Measurements from ENCODE around the gene STRA6.

Gene STRA6

DNA sequence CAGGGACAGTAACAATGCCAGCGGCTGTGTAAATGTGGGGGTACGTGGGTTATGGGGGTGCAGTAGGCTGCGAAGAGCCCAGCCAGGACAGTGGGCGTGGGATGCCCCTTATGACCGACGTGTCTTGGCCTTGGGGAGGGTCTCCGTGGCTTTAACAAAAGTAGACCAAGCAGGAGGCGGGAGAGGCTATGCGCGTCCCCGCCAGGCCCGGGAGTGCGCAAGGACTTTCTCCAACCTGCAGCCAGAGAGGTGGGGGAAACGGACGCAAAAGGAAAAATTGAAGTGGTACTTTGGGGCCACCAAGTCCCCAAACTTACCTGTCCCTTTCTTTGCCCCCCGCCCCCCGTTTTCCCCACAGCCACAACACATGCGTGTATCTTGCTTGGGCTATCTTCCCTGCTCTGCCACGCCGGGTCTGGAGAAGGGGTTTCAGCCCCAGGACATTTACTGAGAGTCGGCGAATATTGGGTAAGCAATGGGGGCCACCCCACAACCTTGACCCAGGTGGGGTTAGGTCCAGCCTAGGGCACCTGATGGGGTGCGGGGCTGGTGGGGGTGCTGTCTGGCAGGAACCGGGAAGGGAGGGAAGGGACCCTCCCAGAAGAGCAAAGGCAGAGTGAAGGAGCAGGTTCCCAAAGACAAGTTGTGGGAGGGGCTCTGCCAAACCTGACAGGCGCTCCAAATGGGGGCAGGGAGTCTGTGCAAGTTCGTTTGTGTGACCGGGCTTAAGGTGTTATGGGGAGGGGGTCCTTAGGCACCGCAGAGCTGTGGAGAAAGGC is 71.5 kb downstream of the STRA6 start:
- no peak for DNase-seq

DNA sequence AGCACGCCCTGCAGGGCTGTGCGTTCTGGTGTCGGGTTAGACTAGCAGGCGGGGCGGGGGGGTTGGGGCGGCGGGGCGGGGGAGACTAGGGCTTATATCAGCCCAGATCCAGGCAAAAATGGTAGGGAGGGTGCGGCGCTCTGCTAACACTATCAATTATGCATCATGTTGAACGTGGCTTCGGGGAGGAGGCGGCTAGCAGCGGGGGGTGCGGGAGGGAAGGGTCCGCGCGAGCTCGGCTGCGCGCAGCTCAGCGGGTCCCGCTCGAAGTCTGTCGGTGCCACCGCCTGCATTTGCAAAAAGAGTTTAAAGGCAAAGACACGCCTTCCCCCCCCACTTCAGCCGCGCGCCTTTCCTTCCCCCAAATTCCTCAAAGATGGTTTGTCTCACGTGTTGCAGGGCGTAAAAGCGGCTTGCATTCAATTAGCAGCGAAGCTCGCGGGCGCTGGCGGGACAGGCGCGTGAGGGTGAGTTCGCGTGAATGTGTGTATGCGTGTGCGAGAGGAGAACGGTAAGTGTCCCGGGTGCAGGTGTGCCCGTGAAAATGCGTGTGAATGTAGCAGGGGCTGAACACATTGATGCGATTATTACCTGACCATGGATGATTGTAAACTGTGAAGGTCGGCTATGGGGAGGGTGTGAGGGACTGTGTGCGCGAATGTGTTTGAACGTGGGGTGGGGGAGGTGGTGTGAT is 72.3 kb downstream of the STRA6 start, which contains the start of gene ISLR2:
TSS of gene ISLR2 (plus strand) at position 432 of the 694 bp plus-strand sequence. CDS start 2,169 bp downstream, outside the sequence.
- peak; percentile 67 for DNase-seq

DNA sequence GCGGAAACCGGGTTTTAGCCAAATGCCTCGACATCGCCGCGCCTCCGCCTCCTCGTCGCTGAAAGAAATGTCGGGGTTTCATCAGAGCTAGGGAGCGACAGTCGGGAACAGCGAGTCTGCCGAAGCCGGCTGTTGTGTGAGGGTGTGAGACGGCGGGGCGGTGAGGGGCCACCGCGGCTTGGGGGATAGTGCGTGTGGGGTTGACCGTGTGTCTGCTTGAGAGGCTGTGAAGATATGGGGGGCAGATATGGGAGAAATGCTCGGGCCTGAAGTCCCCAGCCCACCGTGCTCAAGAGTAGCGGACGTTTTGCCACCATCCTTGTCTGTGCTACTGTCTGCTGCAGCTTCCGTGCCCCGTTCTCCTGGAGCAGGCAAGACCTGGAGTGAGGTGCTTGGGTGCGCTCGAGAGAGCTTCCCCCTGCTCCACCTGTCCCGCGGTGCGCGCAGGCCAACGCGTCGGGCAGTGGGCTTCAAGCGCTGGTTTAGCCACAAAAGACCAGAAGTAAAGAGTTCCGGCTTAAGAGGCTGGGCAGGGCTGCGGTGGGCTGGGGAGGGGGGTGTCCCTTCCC is 72.9 kb downstream of the STRA6 start:
- DNase-seq = no peak
